DMS53 (cell line): ENCODE results near the gene NSDHL.
"Not testable (repeated sequence)": the region's sequence is repeated elsewhere in the genome, so short reads cannot be mapped to it uniquely, and the experiment has no call there.

ENCODE experiments used
- DNase-seq: peaks from one replicate; lab custom pipeline; 2025; lab: John Stamatoyannopoulos, UW

NSDHL gene

GRCh38 chrX:152830312-152831305 is at the start of gene NSDHL, which contains the start of gene CETN2:
Gene NSDHL (plus strand): TSS chrX:152831063. CDS start chrX:152846325, 15,262 bp downstream.
Gene CETN2 (minus strand): TSS chrX:152830757. CDS start chrX:152830710, 47 bp downstream.
- peak; percentile 98 for DNase-seq

- not testable (repeated sequence) for DNase-seq
These were observed 43.8 kb upstream of the NSDHL start for GRCh38 chrX:152787062-152787461.

- no peak for DNase-seq
These were observed 31.9 kb upstream of the NSDHL start for GRCh38 chrX:152798945-152799344.

GRCh38 chrX:152806035-152806434 is 24.8 kb upstream of the NSDHL start:
- no peak for DNase-seq

GRCh38 chrX:152810403-152810802 is 20.5 kb upstream of the NSDHL start:
- DNase-seq = peak; percentile 22

- no peak for DNase-seq
These were observed 17.7 kb upstream of the NSDHL start for GRCh38 chrX:152813206-152813605.

GRCh38 chrX:152814048-152814447 is 16.8 kb upstream of the NSDHL start:
- no peak for DNase-seq

GRCh38 chrX:152817078-152817764 is 13.6 kb upstream of the NSDHL start:
- DNase-seq = peak; percentile 32

GRCh38 chrX:152818356-152818755 is 12.5 kb upstream of the NSDHL start:
- no peak for DNase-seq

- no peak for DNase-seq
These were observed 11.6 kb upstream of the NSDHL start for GRCh38 chrX:152819266-152819665.

- DNase-seq = no peak
These were observed 11.1 kb upstream of the NSDHL start for GRCh38 chrX:152819732-152820131.

- peak; percentile 73 for DNase-seq
These were observed 9.6 kb upstream of the NSDHL start for GRCh38 chrX:152821145-152821765.

GRCh38 chrX:152822383-152823086 is 8.3 kb upstream of the NSDHL start:
- no peak for DNase-seq

GRCh38 chrX:152823657-152824056 is 7.2 kb upstream of the NSDHL start:
- no peak for DNase-seq

- no peak for DNase-seq
These were observed 6.0 kb upstream of the NSDHL start for GRCh38 chrX:152824841-152825374.

- DNase-seq = peak; percentile 19
These were observed 528 bp downstream of the NSDHL start for GRCh38 chrX:152831391-152831790.

GRCh38 chrX:152832520-152832919 is 1.7 kb downstream of the NSDHL start:
- no peak for DNase-seq

- no peak for DNase-seq
These were observed 2.5 kb downstream of the NSDHL start for GRCh38 chrX:152833378-152833777.

GRCh38 chrX:152835470-152835869 is 4.6 kb downstream of the NSDHL start:
- not testable (repeated sequence) for DNase-seq

GRCh38 chrX:152842772-152843338 is 12.0 kb downstream of the NSDHL start:
- DNase-seq = no peak

GRCh38 chrX:152843852-152844251 is 13.0 kb downstream of the NSDHL start:
- DNase-seq = no peak
